Panc1 (cell line): ENCODE data around the gene EXOC6B. TPM values are rescaled to one million over a fixed set of nuclear protein-coding genes. Genes with fewer than 3 reads are reported as not detected.
A peak's percentile ranks its signal among the peaks of the same experiment; 100 is the strongest.

Experiments
- ATAC-seq: fragments of 200-7000 bp; cut with Tn5 transposase; 2 replicates; pipeline ENCODE4 v1.9.1; 2020; ENCODE audit warnings: mild to moderate bottlenecking, moderate library complexity
- BruUV-seq: library from RNA; stranded (reverse); fragments of 400-500 nt; replicated peaks from 2 replicates; lab custom pipeline; 2021; lab: Mats Ljungman, UMichigan
- CTCF ChIA-PET: fragments of 300-600 bp; sonication (Branson Sonifier 250); formaldehyde crosslinking; loops from one replicate; lab custom pipeline; 2022; ENCODE audit warnings: antibody characterized with exemption; lab: Charles Lee
- POLR2A ChIA-PET: fragments of 300-600 bp; sonication (Branson Sonifier 250); formaldehyde crosslinking; loops from one replicate; lab custom pipeline; 2022; ENCODE audit warnings: antibody characterized with exemption; lab: Charles Lee
- DNase-seq: peaks from one replicate; pipeline ENCODE4 v3.0.0-alpha.2; 2010; ENCODE audit warnings: low read depth, low spot score
- H3K27ac ChIP-seq: 2 replicates; pipeline ENCODE4 v1.5.1; 2011; ENCODE audit warnings: mild to moderate bottlenecking, low read length, inconsistent platforms
- H3K27me3 ChIP-seq: fragments of 200-500 bp; sonication (Bioruptor generic); 2 replicates; pipeline ENCODE4 v1.6.0; 2014; ENCODE audit warnings: low read length, inconsistent platforms; ENCODE audit not compliant: control insufficient read depth, insufficient read depth
- H3K36me3 ChIP-seq: fragments of 200-500 bp; sonication (Bioruptor generic); 2 replicates; pipeline ENCODE4 v1.5.1; 2014; ENCODE audit warnings: inconsistent platforms, mild to moderate bottlenecking, low read length, moderate library complexity; ENCODE audit not compliant: control insufficient read depth, insufficient read depth
- H3K4me1 ChIP-seq: 2 replicates; pipeline ENCODE4 v1.5.1; 2011; ENCODE audit warnings: inconsistent platforms, mild to moderate bottlenecking, low read length, moderate library complexity; ENCODE audit not compliant: control insufficient read depth, insufficient read depth
- H3K4me3 ChIP-seq, 2 experiments: 2 replicates each; pipeline ENCODE4 v1.5.1; 2011 to 2012; ENCODE audit warnings: low read depth in 2 of 2, low read length in 2 of 2, mild to moderate bottlenecking in 2 of 2, inconsistent platforms in 1 of 2, moderate library complexity in 1 of 2
- H3K9me3 ChIP-seq: fragments of 200-500 bp; sonication (Bioruptor generic); 2 replicates; pipeline ENCODE4 v1.5.1; 2014; ENCODE audit warnings: low read depth, mild to moderate bottlenecking, inconsistent platforms, low read length, moderate library complexity; ENCODE audit not compliant: control insufficient read depth, insufficient read depth
- CTCF ChIP-seq: fragments of 450-650 bp; IDR thresholded peaks from 2 replicates; pipeline ENCODE4 v1.5.1; 2017; ENCODE audit warnings: mild to moderate bottlenecking
- POLR2AphosphoS5 ChIP-seq: IDR thresholded peaks from 2 replicates; pipeline ENCODE4 v1.6.1; 2012; ENCODE audit warnings: mild to moderate bottlenecking, low read depth, low read length, moderate library complexity
- REST ChIP-seq, 2 experiments: IDR thresholded peaks; 2 replicates each; pipeline ENCODE4 v1.6.1; 2011 to 2012; ENCODE audit warnings: low read depth in 2 of 2, control low read depth in 1 of 2, low read length in 1 of 2, mild to moderate bottlenecking in 1 of 2, moderate library complexity in 1 of 2; ENCODE audit not compliant: insufficient read depth in 1 of 2
- SIN3A ChIP-seq: IDR thresholded peaks from 2 replicates; pipeline ENCODE4 v1.6.1; 2012; ENCODE audit warnings: low read depth, mild to moderate bottlenecking, low read length, moderate library complexity, borderline replicate concordance; ENCODE audit not compliant: insufficient read depth
- TCF7L2 ChIP-seq: IDR thresholded peaks from 2 replicates; pipeline ENCODE4 v1.6.1; 2011; ENCODE audit warnings: mild to moderate bottlenecking, low read depth, low read length, inconsistent platforms
- in situ Hi-C: cut with HindIII; loops from 2 replicates; pipeline ENCODE4 v1.10.0; 2016; ENCODE audit warnings: low sequenced_read_pairs, low pct_unique_long_range_greater_than_20kb
- intact Hi-C: fragments of 100-400 bp; cut with micrococcal nuclease; formaldehyde crosslinking; loops from one replicate; pipeline ENCODE4 v1.10.0; 2022; ENCODE audit not compliant: unreplicated experiment
- total RNA-seq: library from RNA; stranded (reverse); gene quantifications from one replicate; pipeline ENCODE4 v1.2.1, GENCODE V29; 2021; ENCODE audit not compliant: unreplicated experiment

The EXOC6B gene
- total RNA-seq, 1 experiment from 2014 or later, result 23.2 TPM

- Histone ChIP-seq H3K4me3 (peak overlapping the region; percentile 52 to 64), H3K27me3 (peaks cover 11% of the 10 kb centered on the region), H3K36me3 (no peaks in the 10 kb centered on the region; the same call in 1 of the 2 replicates), H3K27ac (no peak overlapping the region), H3K9me3 (no peaks in the 10 kb centered on the region), H3K4me1 (peaks cover 17% of the 10 kb centered on the region)
- no TSS peak for BruUV-seq
- DNase-seq (no peak), ATAC-seq (peak; percentile 74)
- in situ Hi-C loops (no loop called here), intact Hi-C loops (no loop called here)
- ChIA-PET CTCF (no interaction called here), POLR2A (no interaction called here)
- TF ChIP-seq POLR2AphosphoS5, result no peak
- TF ChIP-seq REST (IDR thresholded peaks at IDR 0.05; ENCODE audit: insufficient read depth in 1 of 2, low read depth in 2 of 2, low read length in 1 of 2), result no peak
- TF ChIP-seq CTCF, result no peak
- no peak for TF ChIP-seq SIN3A
- no peak for TF ChIP-seq TCF7L2
Observed at GRCh38 chr2:72144632-72145288, 681.1 kb downstream of the EXOC6B start.

- in situ Hi-C loops, result no loop called here
- ATAC-seq (no peak), DNase-seq (no peak)
- TF ChIP-seq CTCF, result no peak
- no peak for TF ChIP-seq SIN3A
- no peak for TF ChIP-seq POLR2AphosphoS5
- TF ChIP-seq TCF7L2, result no peak
- Histone ChIP-seq H3K27ac (no peak overlapping the region), H3K9me3 (no peaks in the 10 kb centered on the region), H3K27me3 (peaks cover 10% of the 10 kb centered on the region), H3K4me1 (peaks cover 15% of the 10 kb centered on the region), H3K4me3 (peak overlapping the region; percentile 52 to 64), H3K36me3 (no peaks in the 10 kb centered on the region; the same call in 1 of the 2 replicates)
- POLR2A ChIA-PET, result no interaction called here
- BruUV-seq, result no TSS peak
- intact Hi-C loops, result no loop called here
- CTCF ChIA-PET, result no interaction called here
Observed at GRCh38 chr2:72144274-72144631, 681.6 kb downstream of the EXOC6B start.
